Neutrophil (primary cell): ENCODE data around the gene ARID5B.
A peak's percentile ranks its signal among the peaks of the same experiment; 100 is the strongest.

Experiments
- H3K27ac ChIP-seq: fragments of 200-600 bp; sonication (generic); 2 replicates; pipeline ENCODE4 v1.5.1; 2016; ENCODE audit warnings: mild to moderate bottlenecking, moderate library complexity
- H3K27me3 ChIP-seq: fragments of 200-600 bp; sonication (generic); 2 replicates; pipeline ENCODE4 v1.6.0; 2016; ENCODE audit warnings: mild to moderate bottlenecking
- H3K36me3 ChIP-seq: fragments of 200-600 bp; sonication (generic); 2 replicates; pipeline ENCODE4 v1.5.1; 2017
- H3K4me1 ChIP-seq, 2 experiments: fragments of 200-600 bp in 1 of 2; sonication (generic) in 1 of 2; 1 replicate in 1 of 2; 2 replicates in 1 of 2; pipeline versions ENCODE4 v1.5.1 to v1.6.1; 2013 to 2016; ENCODE audit warnings: low read depth in 1 of 2, low read length in 1 of 2, mild to moderate bottlenecking in 1 of 2, moderate library complexity in 1 of 2; ENCODE audit not compliant: control insufficient read depth in 1 of 2, insufficient read depth in 1 of 2
- H3K4me3 ChIP-seq, 2 experiments: fragments of 200-600 bp in 1 of 2; sonication (generic) in 1 of 2; 1 replicate in 1 of 2; 2 replicates in 1 of 2; pipeline ENCODE4 v1.5.1; 2013 to 2016; ENCODE audit warnings: low read depth in 1 of 2, low read length in 1 of 2, mild to moderate bottlenecking in 1 of 2, moderate library complexity in 1 of 2
- H3K9me3 ChIP-seq: fragments of 200-600 bp; sonication (generic); 2 replicates; pipeline ENCODE4 v1.5.1; 2016
- CTCF ChIP-seq: fragments of 200-600 bp; sonication (generic); IDR thresholded peaks from 2 replicates; pipeline ENCODE4 v1.5.1; 2016; ENCODE audit warnings: antibody characterized with exemption

The ARID5B gene

GRCh38 chr10:62044566-62044965, 143.1 kb downstream of the ARID5B start:
- Histone ChIP-seq H3K4me1 (peaks cover 25% of the 10 kb centered on the region in 2 experiments), H3K27me3 (no peaks in the 10 kb centered on the region), H3K4me3 (no peak overlapping the region), H3K36me3 (no peaks in the 10 kb centered on the region), H3K27ac (no peak overlapping the region), H3K9me3 (no peaks in the 10 kb centered on the region)
- TF ChIP-seq CTCF: no peak

GRCh38 chr10:62045765-62046521, 144.4 kb downstream of the ARID5B start:
- H3K4me3 ChIP-seq: no peak overlapping the region
- H3K4me1 ChIP-seq: peaks cover 25% of the 10 kb centered on the region in 2 experiments
- no peak for TF ChIP-seq CTCF

DNA sequence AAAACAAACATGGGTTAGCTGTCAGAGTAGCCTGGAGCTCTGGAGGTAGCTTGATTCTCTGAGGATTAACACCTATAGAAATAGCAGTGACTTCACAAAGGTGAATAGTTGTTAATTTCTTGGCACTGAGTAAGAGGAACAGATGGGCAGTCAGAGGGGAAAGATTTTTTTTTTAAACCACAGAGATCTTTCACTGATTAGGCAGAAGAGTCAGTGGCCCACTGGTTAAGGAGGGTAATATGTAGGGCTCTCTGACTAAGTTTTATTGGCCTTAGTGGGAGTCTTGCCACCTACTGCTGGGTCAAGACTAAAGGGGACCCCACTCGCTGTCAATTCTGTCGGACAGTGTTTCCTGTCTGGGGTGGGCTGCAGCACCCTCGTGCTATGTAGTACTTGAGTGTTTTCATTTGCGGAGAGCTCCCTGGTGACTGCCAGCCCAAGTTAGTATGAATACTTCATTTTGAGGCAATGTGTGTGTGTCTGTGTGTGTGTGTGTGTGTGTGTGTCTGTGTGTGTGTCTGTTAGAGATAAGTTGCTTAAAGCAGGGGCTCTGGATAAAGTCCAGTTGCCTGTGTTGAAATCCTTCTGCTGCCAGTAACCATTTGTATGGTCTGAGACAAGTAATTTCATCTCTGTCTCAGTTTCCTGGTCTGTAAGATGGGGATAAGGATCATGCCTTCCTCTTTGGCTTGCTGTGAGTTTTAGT, 145.2 kb downstream of the ARID5B start:
- H3K27ac ChIP-seq: peak overlapping the region; percentile 51
- no peaks in the 10 kb centered on the region for H3K27me3 ChIP-seq
- TF ChIP-seq CTCF: no peak
- no peaks in the 10 kb centered on the region for H3K9me3 ChIP-seq
- H3K4me3 ChIP-seq: no peak overlapping the region
- H3K4me1 ChIP-seq: peaks cover 25% of the 10 kb centered on the region in 2 experiments
- no peaks in the 10 kb centered on the region for H3K36me3 ChIP-seq

More at GRCh38 chr10:62045765-62046521, 144.4 kb downstream of the ARID5B start:
- Histone ChIP-seq H3K27me3 (no peaks in the 10 kb centered on the region), H3K9me3 (no peaks in the 10 kb centered on the region), H3K27ac (peak overlapping the region; percentile 51), H3K36me3 (no peaks in the 10 kb centered on the region)

- Histone ChIP-seq H3K27me3 (no peaks in the 10 kb centered on the region), H3K27ac (no peak overlapping the region), H3K4me3 (no peak overlapping the region), H3K4me1 (peaks cover 25 to 27% of the 10 kb centered on the region in 2 experiments), H3K36me3 (no peaks in the 10 kb centered on the region), H3K9me3 (no peaks in the 10 kb centered on the region)
- no peak for TF ChIP-seq CTCF
These were observed 145.9 kb downstream of the ARID5B start for GRCh38 chr10:62047228-62047892.

DNA sequence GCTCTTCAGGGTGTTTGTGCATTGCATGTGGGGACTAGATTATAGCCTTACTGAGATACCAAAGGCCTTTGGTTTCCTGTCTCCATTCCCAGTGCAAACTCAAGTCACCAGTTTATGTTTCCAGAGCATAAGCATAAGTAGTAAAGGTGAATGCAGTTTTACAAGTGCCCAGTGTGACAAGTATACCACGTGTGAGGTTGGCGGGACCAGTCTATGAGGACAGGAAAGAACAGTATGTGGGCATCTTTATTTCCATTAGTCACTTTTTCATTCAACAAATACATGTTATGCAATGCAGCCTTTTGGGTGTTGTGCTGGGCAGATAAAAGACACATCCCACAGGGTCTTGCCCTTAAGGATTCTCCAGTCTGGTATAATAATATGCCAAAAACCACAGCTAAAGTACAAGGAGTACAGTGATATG, 146.5 kb downstream of the ARID5B start:
- H3K4me1 ChIP-seq: peaks cover 26 to 31% of the 10 kb centered on the region in 2 experiments
- no peaks in the 10 kb centered on the region for H3K36me3 ChIP-seq
- H3K27me3 ChIP-seq: no peaks in the 10 kb centered on the region
- H3K4me3 ChIP-seq: no peak overlapping the region
- no peak overlapping the region for H3K27ac ChIP-seq
- no peak for TF ChIP-seq CTCF
- H3K9me3 ChIP-seq: no peaks in the 10 kb centered on the region
